HG02588 (cell line): Measurements from ENCODE around the gene SPP1.
A peak's percentile ranks its signal among the peaks of the same experiment; 100 is the strongest.
"Not testable (repeated sequence)": the region's sequence is repeated elsewhere in the genome, so short reads cannot be mapped to it uniquely, and the experiment has no call there.

Source experiments
- ATAC-seq: cut with Tn5 transposase; IDR thresholded peaks from one replicate; pipeline ENCODE4 v1.9.1; 2021; ENCODE audit warnings: mild to moderate bottlenecking, moderate library complexity; ENCODE audit not compliant: unreplicated experiment

The SPP1 gene

DNA sequence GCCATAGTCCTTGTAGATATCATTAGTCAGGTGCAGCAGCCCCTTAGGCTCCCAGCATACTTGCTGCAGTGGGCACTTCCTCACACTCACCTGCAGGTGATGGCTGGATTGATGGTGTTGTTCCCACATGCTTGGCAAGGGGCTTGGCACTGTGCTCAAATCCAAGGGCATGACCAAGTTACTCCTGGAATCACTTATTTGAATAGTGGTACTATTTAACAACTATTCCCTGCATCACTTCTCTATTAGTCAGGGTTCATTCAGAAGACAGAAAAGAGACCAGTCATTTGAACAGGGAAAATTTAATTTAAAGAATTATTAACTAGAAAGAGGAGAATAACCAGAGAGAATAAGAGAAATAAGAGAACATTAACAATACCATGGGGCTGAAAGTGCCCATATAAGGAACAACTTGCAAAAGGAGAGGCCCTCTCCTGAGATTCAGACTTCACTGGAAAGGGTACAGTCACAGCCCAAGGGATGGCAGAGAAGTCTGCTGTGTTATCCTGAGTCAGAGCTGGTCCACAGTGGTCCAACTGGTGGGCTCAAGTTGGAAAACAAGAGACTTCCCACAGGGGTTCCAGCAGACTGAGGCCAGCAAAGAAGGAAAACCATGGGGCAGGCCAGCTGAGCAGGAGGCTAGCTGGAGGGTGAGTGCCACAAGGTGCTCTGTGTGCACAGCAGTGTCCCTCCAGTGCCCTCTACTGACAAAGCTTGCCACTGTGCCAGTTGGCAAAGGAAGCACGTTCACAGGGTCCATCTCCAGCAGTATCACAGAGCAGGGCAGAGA, 9.8 kb downstream of the SPP1 start:
- peak; percentile 82 for ATAC-seq

DNA sequence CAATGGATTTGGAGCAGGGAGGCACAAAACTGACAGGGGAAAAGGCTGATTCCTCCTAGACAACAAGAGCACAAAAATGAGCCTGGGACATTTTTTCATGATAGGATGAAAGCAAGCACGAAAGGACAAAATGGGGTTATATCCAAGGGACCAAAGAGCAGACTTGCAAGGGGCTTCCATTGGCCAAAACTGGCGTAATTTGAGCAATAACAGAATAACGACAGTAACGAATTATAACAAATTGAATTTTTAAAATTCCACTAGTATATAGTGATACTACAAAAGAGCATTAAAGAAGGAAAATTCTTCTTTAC, 10.3 kb downstream of the SPP1 start:
- ATAC-seq, result no peak

DNA sequence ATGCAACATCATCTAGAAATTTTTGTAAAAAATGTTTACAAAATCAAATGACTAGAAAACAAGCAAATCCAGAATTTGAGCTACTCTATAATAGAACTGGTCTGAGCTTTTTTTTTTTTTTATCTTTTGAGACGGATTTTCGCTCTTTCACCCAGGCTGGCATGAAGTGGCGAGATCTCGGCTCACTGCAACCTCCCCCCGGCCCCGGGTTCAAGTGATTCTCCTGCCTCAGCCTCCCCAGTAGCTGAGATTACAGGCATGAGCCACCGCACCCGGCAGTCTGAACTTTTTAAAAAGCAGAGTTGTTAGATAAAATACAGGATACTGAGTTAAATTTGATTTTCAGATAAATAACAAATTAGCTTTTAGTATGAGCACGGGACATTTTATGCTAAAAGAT, 11.0 kb downstream of the SPP1 start:
- no peak for ATAC-seq

DNA sequence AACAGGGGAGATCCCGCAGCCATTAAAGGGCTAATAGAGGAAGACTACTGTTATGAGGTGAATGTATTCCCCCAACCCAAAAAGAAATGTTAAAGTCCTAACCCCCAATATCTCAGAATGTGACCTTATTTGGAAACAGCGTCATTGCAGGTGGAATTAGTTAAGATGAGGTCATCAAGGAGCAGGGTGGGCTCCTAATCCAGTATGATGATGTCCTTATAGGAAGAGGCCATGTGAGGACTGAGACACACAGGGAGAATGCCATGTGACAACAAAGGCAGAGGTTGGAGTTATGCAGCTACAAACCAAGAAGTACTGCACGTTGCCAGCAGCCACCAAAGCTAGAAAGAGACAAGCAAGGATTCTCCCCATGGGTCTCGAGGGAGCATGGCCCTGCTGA, 14.3 kb downstream of the SPP1 start:
- ATAC-seq, result no peak

DNA sequence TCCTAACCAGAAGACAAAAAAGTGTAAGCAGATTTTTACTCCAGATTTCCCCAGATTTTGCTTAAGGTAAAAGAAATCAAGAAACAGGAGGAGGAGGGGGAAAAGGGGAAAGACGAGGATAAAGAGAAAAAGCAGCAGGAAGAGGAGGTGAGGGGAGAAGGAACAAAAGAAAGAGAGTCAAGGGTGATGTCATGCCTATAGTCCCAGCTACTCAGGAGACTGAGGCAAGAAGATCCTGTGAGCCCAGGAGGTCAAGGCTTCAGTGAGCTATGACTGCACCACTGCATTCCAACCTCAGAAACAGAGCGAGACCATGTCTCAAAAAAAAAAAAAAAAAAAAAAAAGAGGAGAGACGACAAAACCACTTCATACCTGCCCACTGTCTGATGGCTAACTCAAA, 19.9 kb downstream of the SPP1 start:
- ATAC-seq, result no peak

DNA sequence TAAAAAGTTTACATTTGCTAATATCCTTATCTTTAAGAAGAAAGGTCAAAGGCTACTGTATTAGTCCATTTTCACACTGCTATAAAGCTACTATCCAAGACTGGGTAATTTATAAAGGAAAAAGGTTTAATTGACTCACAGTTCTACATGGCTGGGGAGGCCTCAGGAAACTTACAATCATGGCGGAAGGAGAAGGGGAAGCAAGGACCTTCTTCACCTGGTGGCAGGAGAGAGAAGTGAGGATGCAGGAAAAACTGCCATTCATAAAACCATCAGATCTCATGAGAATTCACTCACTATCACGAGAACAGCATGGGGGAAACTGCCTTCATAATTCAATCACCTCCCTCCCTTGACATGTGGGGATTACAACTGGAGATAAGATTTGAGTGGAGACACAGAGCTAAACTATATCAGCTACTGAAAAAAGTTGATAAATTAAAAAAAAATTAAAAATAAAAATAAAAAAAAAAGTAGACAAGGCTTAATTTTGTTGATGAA, 23.7 kb downstream of the SPP1 start:
- not testable (repeated sequence) for ATAC-seq

DNA sequence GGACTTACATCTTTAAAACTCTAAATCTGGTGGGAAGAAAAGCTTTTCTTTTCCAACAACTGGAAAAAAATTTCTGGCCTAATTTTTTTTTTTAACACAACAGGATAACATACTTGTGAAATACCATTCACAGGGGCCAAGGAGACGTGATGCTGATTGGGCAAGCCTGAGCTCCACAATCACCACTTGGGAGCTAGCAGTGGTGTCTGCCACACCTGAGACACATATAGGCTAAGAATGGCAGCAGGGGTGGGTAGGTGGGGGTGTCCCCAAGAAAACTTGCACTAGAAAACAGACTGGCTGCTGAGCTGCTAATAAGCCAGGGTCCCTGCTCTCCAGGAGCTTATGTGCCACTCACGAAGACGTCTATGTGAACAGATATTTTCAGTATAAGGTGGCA, 26.4 kb downstream of the SPP1 start:
- no peak for ATAC-seq

DNA sequence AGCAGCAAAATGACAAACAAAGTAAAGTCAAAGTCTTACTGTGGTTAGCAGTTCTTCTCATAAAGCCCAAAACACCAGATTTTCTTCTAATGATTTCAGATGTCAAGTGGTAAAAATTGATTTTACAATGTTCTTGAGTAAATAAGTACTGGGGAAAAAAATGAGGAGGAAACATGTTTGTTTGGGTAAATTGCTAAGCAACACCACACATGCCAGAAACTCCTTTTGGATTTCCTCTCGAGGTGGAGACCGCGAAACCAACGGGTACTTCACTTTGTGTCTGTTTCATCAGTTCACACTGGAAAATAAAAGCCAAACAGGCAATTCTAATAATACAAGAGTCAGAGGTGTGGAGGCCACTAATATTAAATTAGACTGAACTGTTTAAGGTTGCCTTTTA, 27.3 kb downstream of the SPP1 start:
- no peak for ATAC-seq

DNA sequence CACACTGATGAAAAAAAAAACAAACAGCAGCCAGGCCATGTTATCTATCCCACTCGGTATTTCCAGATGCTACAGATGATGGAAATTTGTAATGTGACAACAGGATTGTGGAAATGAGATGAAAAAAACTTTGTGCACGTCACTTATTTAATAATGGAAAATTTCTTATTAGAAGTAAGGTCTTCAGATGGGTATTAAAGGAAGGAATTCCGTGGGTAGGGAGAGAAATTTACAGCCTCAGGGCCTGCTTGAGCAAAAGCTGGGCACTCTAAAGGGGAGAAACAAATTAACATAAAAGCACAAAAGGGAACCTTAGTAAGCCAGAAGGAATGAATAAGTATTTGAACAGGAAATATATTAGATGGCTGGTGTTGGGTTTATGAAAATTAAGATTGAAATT, 27.7 kb downstream of the SPP1 start:
- ATAC-seq, result no peak

DNA sequence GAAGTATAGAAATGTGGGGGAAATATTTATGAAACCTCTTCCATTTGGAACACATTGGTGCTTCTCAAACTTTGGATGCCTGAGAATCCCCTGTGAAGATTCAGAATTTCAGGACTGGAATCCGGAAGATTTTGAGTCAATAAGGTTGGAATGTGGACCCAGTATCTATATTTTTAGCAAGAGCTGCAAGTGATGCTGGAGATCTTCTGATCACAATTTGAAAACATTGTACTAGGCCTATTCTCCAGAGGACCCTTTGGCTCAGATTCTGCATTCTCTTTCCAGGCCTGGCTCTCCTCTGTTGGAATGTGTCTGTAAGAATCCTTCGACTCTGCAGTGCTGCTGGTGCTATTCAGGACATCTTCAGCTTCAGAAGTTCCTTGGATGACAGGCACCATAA, 29.6 kb downstream of the SPP1 start:
- no peak for ATAC-seq

DNA sequence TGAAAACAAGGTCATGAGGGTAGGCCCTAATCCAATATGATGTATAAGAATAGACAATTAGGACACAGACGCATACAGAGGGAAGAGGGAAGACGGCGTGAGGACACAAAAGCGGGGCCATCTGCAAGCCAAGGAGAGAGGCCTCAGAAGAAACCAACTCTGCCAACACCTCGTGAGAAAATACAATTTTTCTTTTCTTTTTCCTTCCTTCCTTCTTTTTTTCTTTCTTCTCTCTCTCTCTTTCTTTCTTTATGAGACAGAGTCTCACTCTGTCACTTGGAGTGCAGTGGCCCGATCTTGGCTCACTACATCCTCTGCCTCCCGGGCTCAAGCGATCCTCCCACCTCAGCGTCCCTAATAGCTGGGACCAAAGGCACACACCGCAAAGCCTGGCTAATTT, 30.4 kb downstream of the SPP1 start:
- no peak for ATAC-seq

DNA sequence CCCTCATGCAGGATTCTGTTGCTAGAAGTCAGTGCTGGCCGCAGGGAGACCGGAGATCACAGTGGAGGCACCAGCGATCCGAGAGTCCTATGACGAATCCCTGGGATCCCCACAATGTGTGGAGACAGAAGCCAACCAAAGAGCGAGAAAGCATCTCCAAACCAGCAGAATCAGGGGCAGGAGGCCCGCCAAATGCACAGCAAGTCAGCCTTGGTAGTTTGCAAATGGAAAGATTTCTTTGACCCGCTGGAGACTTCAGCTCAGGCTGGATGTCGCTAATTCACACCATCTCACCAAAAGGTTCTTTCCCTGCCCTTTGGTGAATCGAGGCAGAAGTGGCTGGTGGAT, 31.4 kb downstream of the SPP1 start:
- ATAC-seq, result no peak

DNA sequence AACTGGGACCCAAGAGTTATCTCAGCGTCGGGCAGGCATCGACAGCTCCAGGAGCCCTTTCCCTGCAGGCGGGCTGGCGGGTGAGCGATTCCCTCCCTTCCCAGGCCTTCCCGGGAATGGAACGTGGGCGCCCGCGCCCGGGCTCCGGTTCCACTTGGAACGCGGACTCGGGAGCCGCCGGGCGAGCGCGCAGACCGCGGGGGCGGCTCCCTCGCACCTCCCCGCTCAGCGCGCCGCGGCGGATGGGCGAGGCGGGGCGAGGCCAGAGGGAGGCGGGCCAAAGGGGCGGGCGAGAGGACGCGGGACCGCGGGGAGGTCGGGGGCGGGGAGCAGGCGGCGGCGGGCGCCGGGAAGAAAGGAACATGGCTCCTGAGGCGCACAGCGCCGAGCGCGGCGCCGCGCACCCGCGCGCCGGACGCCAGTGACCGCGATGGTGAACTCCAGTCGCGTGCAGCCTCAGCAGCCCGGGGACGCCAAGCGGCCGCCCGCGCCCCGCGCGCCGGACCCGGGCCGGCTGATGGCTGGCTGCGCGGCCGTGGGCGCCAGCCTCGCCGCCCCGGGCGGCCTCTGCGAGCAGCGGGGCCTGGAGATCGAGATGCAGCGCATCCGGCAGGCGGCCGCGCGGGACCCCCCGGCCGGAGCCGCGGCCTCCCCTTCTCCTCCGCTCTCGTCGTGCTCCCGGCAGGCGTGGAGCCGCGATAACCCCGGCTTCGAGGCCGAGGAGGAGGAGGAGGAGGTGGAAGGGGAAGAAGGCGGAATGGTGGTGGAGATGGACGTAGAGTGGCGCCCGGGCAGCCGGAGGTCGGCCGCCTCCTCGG, 32.0 kb downstream of the SPP1 start, which contains the start of gene PKD2:
TSS of gene PKD2 (plus strand) at position 332 of the 818 bp plus-strand sequence. CDS start at position 431, 99 bp downstream.
- peak; percentile 89 for ATAC-seq

DNA sequence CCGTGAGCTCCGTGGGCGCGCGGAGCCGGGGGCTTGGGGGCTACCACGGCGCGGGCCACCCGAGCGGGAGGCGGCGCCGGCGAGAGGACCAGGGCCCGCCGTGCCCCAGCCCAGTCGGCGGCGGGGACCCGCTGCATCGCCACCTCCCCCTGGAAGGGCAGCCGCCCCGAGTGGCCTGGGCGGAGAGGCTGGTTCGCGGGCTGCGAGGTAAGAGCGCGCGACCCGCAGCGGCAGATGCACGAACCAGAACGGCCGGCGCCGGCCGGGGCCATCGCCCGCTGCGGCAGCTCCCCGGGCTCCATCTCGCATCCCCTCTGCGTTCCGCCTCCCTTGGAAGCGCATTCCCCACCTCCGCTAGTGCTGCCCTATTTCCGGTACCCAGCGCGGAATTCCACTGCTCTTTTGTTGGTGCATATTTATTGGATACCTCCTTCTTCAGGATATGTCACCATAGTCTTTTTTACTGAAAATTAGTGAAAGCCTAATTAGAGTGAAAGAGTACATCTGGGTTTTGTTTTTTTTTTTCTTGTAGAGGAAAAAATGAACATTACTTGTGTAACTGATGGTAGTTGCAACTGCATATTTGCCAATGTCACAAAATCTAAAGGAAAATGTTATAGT, 32.7 kb downstream of the SPP1 start:
- peak; percentile 42 for ATAC-seq

DNA sequence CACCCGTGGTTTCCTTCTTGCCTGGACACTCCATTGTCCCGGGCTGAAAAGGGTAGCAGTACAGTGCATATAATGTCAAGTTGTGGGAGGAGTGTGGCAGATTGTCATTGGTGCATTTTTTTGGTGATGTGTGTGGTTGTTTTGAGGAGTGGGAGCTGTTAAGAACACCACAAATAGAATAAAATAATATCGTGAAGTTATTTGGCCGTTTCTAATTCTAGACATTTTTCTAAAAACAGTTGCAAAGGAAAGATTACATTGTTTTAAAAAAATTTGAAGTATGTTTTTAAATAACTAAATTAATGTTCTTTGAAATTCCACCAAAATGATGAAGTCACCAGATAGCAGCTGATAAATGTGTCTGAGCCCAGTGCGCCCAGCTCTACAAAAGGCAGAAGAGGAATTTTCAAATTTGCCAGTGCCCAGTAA, 33.2 kb downstream of the SPP1 start:
- no peak for ATAC-seq

DNA sequence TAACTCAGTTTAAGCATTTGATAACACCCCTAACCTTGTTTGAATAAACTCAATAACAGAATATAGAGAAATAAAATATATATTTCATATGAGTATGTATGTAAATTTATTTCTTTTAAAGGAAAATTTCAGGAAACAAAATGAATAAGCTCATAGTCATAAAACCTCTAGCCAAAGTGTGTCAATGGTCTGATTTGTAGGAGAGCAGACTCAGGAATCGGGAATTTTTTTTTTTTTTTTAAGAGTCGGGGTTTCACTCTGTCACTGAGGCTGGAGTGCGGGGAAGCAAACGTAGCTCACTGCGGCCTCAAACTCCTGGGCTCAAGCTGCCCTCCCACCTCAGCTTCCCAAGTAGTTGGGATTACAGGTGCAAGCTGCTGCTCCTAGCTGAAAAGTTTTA, 34.4 kb downstream of the SPP1 start:
- ATAC-seq, result no peak

DNA sequence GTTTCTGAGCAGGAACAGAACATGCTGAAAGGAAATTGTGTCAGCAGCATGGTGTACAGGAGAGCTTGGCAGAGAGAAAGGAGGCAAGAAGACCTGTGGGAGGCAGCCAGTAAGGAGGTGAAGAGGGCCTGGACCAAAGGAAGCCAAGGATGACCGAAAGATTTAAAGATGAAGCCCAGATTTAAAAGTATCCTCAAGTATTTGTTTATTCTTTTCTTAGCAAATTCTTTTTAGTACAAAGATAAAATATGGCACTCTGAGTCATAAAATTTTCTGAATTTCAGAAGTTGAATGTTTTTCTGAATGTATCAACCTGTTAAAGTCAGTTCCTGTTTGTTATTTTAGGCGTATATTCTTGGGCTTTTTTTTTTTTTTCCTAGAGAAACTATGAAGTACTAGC, 35.5 kb downstream of the SPP1 start:
- ATAC-seq, result no peak

DNA sequence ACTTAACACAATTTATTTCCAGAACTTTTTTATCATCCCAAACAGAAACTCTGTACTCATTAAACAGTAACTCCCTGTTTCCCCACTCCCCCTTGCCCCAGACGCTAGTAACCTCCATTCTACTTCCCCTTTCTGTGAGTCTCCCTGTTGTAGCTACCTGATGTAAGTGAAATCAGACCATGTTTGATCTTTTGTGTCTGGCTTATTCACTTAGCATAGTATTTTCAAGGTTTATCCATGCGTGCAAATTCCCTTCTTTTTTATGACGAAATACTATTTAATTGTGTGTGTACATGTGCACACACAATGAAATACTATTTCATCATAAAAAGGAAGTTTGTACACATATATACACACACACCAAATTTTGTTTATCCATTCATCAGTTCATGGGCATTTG, 37.1 kb downstream of the SPP1 start:
- peak; percentile 33 for ATAC-seq

DNA sequence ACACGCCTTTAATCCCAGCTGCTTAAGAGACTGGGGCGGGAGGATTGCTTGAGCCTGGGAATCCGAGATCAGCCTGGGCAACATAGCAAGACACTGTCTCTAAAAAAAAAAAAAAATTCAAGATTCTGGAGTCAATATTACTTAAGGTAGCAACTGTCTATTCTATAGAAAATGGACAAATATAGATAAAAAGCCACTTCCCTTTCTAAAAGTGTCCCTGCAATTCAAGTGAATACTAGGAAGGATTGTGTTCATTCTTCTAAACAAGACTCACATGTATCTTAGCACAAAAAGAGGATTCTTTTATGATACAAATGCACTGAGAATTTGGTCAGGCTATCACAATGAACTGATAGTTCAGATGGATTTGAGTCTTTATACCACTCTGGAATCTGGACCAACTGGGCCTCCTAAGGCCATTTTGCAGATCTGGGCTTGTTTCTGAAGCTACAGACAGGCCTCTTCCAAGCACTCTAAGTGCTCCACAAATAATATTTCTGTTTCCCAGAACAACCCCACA, 38.9 kb downstream of the SPP1 start:
- ATAC-seq, result no peak

DNA sequence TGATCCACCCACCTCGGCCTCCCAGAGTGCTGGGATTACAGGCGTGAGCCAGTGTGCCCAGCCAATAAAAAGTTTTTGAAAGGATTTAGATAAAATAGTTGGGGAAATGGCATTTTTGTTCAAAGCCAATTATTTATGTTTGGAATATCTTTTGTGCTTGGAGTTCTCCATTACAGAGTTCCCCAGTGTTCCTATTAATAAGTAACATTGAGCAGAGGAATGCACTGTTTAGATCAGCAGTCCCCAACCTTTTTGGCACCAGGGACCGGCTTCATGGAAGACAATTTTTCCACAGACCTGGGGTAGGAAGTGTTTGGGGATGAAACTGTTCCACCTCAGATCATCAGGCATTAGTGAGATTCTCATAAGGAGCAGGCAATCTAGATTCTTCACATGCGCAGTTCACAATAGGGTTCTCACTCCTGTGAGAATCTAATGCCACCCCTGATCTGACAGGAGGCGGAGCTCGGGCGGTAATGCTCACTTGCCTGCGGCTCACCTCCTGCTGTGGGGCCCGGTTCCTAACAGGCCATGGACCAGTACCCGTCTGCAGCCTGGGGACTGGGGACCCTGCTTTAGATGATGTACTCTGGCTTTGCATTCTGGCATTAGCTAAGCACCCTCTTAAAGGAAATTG, 40.3 kb downstream of the SPP1 start:
- no peak for ATAC-seq
